HepG2 (cell line): Measurements from ENCODE around the gene NFKB2.

Source experiments
- HDAC6 ChIP-seq: fragments of 200-600 bp; sonication (generic); IDR thresholded peaks from 2 replicates; pipeline ENCODE4 v1.7.0; 2017; ENCODE audit warnings: mild to moderate bottlenecking, antibody characterized with exemption, low read length, low read depth
- MAFG ChIP-seq: sonication (generic); formaldehyde crosslinking; IDR thresholded peaks from 2 replicates; pipeline ENCODE4 v1.5.1; 2020; ENCODE audit warnings: mild to moderate bottlenecking, missing genetic modification reagents
- MZF1 ChIP-seq: sonication (generic); formaldehyde crosslinking; IDR thresholded peaks from 2 replicates; pipeline ENCODE4 v1.8.1; 2023; ENCODE audit warnings: mild to moderate bottlenecking, missing genetic modification reagents, borderline replicate concordance

GRCh38 chr10:102397222-102398171, 2.0 kb downstream of the NFKB2 start:
- TF ChIP-seq MAFG (CRISPR knock-in tag) (no peak), HDAC6 (no peak), MZF1 (no peak)
